GM13977 (cell line): ENCODE results near the gene BIRC6.
"Not testable (repeated sequence)": the region's sequence is repeated elsewhere in the genome, so short reads cannot be mapped to it uniquely, and the experiment has no call there.

ENCODE experiments used
- DNase-seq: peaks from one replicate; pipeline ENCODE4 v3.0.0; 2012; ENCODE audit warnings: low spot score
- in situ Hi-C: fragments of 300-500 bp; cut with MboI; formaldehyde crosslinking; loops from one replicate; pipeline ENCODE4 v1.12.0; 2022; ENCODE audit warnings: low sequenced_read_pairs, low pct_unique_long_range_greater_than_20kb, mixed read lengths, inconsistent platforms; ENCODE audit not compliant: unreplicated experiment
- TF ChIP-seq, protein P1 (sequence below): IDR thresholded peaks from 2 replicates; pipeline ENCODE4 v1.5.1; 2012; ENCODE audit warnings: mild to moderate bottlenecking, control low read depth; ENCODE audit not compliant: insufficient read depth; ENCODE audit errors: extremely low read depth, missing control alignments

The BIRC6 gene

DNA sequence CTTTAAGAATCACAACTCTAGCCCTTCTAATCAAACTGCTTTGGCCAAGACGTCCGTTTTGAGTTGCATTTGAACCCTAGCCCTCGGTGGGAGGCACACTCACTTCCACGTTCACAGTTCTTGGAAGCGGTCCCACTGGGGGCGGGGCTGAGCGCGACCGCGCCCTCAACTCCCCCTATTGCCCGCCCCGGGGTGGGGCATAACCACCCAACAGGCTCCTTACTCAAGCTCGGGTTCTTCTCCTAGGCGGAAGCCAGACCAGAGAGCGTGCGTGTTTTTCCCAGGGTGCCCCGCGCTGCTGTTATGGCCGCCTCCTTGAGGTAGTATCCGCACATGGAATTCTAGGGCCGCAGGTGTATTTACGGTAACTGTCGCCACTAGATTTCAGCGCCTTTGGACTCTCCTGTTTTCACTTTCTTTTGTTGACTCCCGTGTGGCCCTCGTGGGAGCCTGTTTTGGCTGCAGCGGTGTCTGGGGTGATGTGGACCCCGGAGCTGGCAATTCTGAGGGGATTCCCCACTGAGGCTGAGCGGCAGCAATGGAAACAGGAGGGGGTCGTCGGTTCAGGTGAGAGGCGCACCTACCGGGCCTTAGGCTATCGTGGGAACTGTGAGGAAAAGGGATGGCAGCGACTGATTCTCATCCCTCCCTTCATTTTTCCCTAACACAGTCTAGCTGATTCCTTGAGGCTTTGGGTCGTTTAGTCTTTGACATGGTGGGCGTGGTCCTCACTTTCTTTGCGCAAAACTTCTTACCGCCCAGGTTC, 271.2 kb downstream of the BIRC6 start, which contains the start of gene TTC27:
Gene TTC27 (plus strand): TSS at position 237 of the 766 bp plus-strand sequence. CDS start 243 bp downstream, at position 480.
- TF ChIP-seq, protein P1, sequence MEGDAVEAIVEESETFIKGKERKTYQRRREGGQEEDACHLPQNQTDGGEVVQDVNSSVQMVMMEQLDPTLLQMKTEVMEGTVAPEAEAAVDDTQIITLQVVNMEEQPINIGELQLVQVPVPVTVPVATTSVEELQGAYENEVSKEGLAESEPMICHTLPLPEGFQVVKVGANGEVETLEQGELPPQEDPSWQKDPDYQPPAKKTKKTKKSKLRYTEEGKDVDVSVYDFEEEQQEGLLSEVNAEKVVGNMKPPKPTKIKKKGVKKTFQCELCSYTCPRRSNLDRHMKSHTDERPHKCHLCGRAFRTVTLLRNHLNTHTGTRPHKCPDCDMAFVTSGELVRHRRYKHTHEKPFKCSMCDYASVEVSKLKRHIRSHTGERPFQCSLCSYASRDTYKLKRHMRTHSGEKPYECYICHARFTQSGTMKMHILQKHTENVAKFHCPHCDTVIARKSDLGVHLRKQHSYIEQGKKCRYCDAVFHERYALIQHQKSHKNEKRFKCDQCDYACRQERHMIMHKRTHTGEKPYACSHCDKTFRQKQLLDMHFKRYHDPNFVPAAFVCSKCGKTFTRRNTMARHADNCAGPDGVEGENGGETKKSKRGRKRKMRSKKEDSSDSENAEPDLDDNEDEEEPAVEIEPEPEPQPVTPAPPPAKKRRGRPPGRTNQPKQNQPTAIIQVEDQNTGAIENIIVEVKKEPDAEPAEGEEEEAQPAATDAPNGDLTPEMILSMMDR: no peak
- peak; percentile 94 for DNase-seq
- in situ Hi-C loops: loop anchor here (25.0 kb wide), 1 partner anchor 91 kb away; no protein-coding TSS in a partner anchor

DNA sequence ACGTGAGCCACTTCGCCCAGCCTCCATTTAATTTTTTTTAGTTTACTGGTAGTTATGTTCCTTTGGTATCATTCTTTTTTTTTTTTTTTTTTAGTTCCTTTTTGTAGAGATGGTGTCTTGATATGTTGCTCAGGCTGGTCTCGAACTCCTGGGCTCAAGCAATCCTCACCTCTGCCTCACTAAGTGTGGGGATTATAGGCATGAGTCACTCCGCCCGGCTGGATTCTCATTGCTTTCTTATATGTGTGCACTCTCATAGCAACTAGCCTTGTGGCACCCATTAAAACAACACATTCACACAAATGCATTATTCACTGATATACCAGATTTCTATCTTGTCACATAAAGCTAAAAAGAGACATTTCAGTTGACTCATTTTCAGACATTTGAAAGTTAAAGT, 275.3 kb downstream of the BIRC6 start:
- in situ Hi-C loops: loop anchor here (25.0 kb wide), 1 partner anchor 95 kb away; no protein-coding TSS in a partner anchor
- TF ChIP-seq, protein P1: no peak
- no peak for DNase-seq

DNA sequence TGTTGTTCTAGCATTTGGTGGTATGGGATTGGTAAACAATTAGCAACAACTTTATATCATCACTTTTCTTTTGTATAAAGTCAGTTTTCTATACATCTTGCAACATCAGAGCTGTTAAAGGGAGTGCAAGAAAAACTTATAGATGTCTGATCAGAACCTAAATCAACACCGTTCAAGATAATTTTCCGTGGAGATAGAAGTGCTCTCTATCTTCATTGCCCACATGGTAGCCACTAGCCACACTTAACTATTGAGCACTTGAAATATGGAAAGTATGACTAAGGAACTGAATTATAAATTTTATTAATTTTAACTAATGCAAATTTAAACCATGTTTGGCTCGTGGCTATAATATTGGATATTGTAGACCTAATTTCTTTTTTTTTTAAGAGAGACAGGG, 276.2 kb downstream of the BIRC6 start:
- in situ Hi-C loops: loop anchor here (25.0 kb wide), 1 partner anchor 96 kb away; no protein-coding TSS in a partner anchor
- no peak for DNase-seq
- TF ChIP-seq, protein P1: no peak

DNA sequence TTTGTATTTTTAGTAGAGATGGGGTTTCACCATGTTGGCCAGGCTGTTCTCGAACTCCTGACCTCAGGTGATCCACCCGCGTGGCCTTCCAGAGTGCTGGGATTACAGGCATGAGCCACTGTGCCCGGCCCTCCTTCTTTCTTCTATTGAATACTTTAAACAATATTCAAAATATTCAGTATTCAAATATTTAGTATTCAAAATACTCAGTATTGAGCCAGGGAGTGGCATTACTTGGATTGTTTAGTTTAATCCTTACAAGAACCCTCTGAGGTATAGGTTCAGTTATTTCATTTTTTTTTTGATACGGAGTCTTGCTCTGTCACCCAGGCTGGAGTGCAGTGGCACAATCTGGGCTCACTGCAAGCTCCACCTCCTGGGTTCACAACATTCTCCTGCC, 281.7 kb downstream of the BIRC6 start:
- in situ Hi-C loops: loop anchor here (25.0 kb wide), 1 partner anchor 101 kb away; no protein-coding TSS in a partner anchor
- not testable (repeated sequence) for DNase-seq

GRCh38 chr2:32641180-32641579, 284.4 kb downstream of the BIRC6 start:
- DNase-seq: no peak
- in situ Hi-C loops: loop anchor here (25.0 kb wide), 1 partner anchor 104 kb away; no protein-coding TSS in a partner anchor
- TF ChIP-seq, protein P1: no peak

GRCh38 chr2:32647180-32647651, 290.4 kb downstream of the BIRC6 start:
- no peak for DNase-seq
- in situ Hi-C loops: loop anchor here (25.0 kb wide), 1 partner anchor 110 kb away; no protein-coding TSS in a partner anchor
- TF ChIP-seq, protein P1: no peak
